Heart left ventricle (tissue), 13 donors: ENCODE data around the gene TPSD1.

Experiments used
- POLR2A ChIP-seq, 2 donors: fragments of 450-650 bp; IDR thresholded peaks; one replicate each; pipeline ENCODE4 v1.6.1; 2017; ENCODE audit warnings: antibody characterized with exemption in 2 of 2, mild to moderate bottlenecking in 2 of 2, moderate library complexity in 2 of 2
- TF ChIP-seq, protein P1 (sequence below), 12 donors: fragments of 200-600 bp; sonication (generic) in 4 of 12; IDR thresholded peaks; one replicate each; pipeline versions ENCODE4 v1.5.0 to v1.8.0; 2018 to 2022; ENCODE audit warnings: antibody characterized with exemption in 12 of 12, mild to moderate bottlenecking in 5 of 12
- donor health status: ischemic (EF 13 %, LVEDD 7.1; RV severe dilation, severe dysfunction).
- donor health status: DM: no; HTN: yes; CAD: no.
- donor health status: DM: no; HTN: no; CAD: no.
- donor health status: ischemic (EF 25% LVEDD 6.9; RV normal size, moderate dysfunction).
- donor health status: ischemic (EF 25% LVEDD 5.7; RV mildly dilated, moderate dysfunction).
- donor health status: ischemic (EF 35%, LVEDD 5.7; RV mildly dilated, moderate dysfunction).
- donor health status: nonischemic (EF 11% LVEDD 7.7; RV severe dilation, severe dysfunction).
- donor health status: DM: yes; HTN: yes; CAD: no.
- donor health status: PGD.
- donor health status: ischemic (EF 29% LVEDD 5.4; RV normal size, mild dysfunction).
- donor health status: nonischemic (EF 23%, LVEDD 6.1; RV moderate dilation, normal function).

DNA sequence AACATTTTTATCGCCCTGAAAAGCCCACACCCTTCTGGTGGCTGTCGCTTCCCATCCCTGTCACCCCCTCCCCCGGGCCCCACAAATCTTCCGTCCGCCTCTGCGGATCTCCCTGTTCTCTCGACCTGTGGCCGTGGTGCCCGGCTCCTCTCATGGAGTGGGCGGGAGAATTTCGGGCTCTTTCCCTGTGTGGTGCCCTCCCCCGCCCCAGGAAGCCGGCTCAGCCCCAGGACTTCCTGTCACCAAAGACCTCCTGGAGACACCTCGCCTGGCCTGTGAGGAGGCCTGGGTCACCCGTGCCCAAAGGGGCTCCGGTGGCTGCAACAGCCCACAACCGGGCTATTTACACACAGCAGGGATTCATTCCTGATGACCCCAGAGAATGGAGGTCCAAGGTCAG is 27.4 kb downstream of the TPSD1 start:
- TF ChIP-seq POLR2A (IDR thresholded peaks at IDR 0.05), result no peak
- TF ChIP-seq, protein P1, sequence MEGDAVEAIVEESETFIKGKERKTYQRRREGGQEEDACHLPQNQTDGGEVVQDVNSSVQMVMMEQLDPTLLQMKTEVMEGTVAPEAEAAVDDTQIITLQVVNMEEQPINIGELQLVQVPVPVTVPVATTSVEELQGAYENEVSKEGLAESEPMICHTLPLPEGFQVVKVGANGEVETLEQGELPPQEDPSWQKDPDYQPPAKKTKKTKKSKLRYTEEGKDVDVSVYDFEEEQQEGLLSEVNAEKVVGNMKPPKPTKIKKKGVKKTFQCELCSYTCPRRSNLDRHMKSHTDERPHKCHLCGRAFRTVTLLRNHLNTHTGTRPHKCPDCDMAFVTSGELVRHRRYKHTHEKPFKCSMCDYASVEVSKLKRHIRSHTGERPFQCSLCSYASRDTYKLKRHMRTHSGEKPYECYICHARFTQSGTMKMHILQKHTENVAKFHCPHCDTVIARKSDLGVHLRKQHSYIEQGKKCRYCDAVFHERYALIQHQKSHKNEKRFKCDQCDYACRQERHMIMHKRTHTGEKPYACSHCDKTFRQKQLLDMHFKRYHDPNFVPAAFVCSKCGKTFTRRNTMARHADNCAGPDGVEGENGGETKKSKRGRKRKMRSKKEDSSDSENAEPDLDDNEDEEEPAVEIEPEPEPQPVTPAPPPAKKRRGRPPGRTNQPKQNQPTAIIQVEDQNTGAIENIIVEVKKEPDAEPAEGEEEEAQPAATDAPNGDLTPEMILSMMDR (IDR thresholded peaks at IDR 0.05), result no peak
